ENCODE data around the gene ZNF536.

Gene ZNF536

GRCh38 chr19:30376272-30376671, 4.1 kb downstream of the ZNF536 start:
- H3K4me1 ChIP-seq (ENCODE audit: low read length): no peaks in the 10 kb centered on the region
- H3K9ac ChIP-seq (ENCODE audit: low read length): no peak overlapping the region
- H3K36me3 ChIP-seq (replicated peaks; ENCODE audit: low read depth, low read length): no peaks in the 10 kb centered on the region
- no peaks in the 10 kb centered on the region for H3K79me2 ChIP-seq (ENCODE audit: low read length)
- no peaks in the 10 kb centered on the region for H4K20me1 ChIP-seq (ENCODE audit: insufficient read depth, low read length)
- H3K27ac ChIP-seq (ENCODE audit: low read length): no peak overlapping the region
- no peak overlapping the region for H2AFZ ChIP-seq (ENCODE audit: low read depth, low read length)
- no peak overlapping the region for H3K4me2 ChIP-seq (ENCODE audit: low read length)
- H3K27me3 ChIP-seq (ENCODE audit: low read depth, low read length): no peaks in the 10 kb centered on the region
- no peak overlapping the region for H3K4me3 ChIP-seq (ENCODE audit: low read length)
- TF ChIP-seq CTCF (IDR thresholded peaks at IDR 0.05; ENCODE audit: low read depth, low read length): no peak
- H3K9me3 ChIP-seq (ENCODE audit: insufficient read depth, low read length): no peaks in the 10 kb centered on the region

- no peaks in the 10 kb centered on the region for H4K20me1 ChIP-seq (ENCODE audit: insufficient read depth, low read length)
- 0 out of 2 replicates have a peak, but pooled peaks cover under 1% of the 10 kb centered on the region for H3K27me3 ChIP-seq (ENCODE audit: low read depth, low read length)
- no peaks in the 10 kb centered on the region for H3K9me3 ChIP-seq (ENCODE audit: insufficient read depth, low read length)
- H3K4me2 ChIP-seq (ENCODE audit: low read length): no peak overlapping the region
- H3K9ac ChIP-seq (ENCODE audit: low read length): no peak overlapping the region
- H2AFZ ChIP-seq (ENCODE audit: low read depth, low read length): no peak overlapping the region
- no peak for TF ChIP-seq EZH2phosphoT487 (IDR thresholded peaks at IDR 0.05; ENCODE audit: low read depth)
- no peak for TF ChIP-seq CTCF (IDR thresholded peaks at IDR 0.05; ENCODE audit: low read depth, low read length)
- no peaks in the 10 kb centered on the region for H3K4me1 ChIP-seq (ENCODE audit: low read length)
- H3K79me2 ChIP-seq (ENCODE audit: low read length): no peaks in the 10 kb centered on the region
- H3K27ac ChIP-seq (ENCODE audit: low read length): no peak overlapping the region
- no peaks in the 10 kb centered on the region for H3K36me3 ChIP-seq (replicated peaks; ENCODE audit: low read depth, low read length)
- no peak overlapping the region for H3K4me3 ChIP-seq (ENCODE audit: low read length)
These were observed 4.7 kb downstream of the ZNF536 start for GRCh38 chr19:30376826-30377425.

GRCh38 chr19:30378701-30379100, 6.5 kb downstream of the ZNF536 start:
- no peak overlapping the region for H3K4me3 ChIP-seq (ENCODE audit: low read length)
- H3K9ac ChIP-seq (ENCODE audit: low read length): no peak overlapping the region
- no peaks in the 10 kb centered on the region for H3K36me3 ChIP-seq (replicated peaks; ENCODE audit: low read depth, low read length)
- no peaks in the 10 kb centered on the region for H4K20me1 ChIP-seq (ENCODE audit: insufficient read depth, low read length)
- H3K27ac ChIP-seq (ENCODE audit: low read length): no peak overlapping the region
- H3K79me2 ChIP-seq (ENCODE audit: low read length): no peaks in the 10 kb centered on the region
- H3K4me1 ChIP-seq (ENCODE audit: low read length): no peaks in the 10 kb centered on the region
- no peak for TF ChIP-seq EZH2phosphoT487 (IDR thresholded peaks at IDR 0.05; ENCODE audit: low read depth)
- TF ChIP-seq CTCF (IDR thresholded peaks at IDR 0.05; ENCODE audit: low read depth, low read length): no peak
- no peak overlapping the region for H2AFZ ChIP-seq (ENCODE audit: low read depth, low read length)
- H3K9me3 ChIP-seq (ENCODE audit: insufficient read depth, low read length): no peaks in the 10 kb centered on the region
- 0 out of 2 replicates have a peak, but pooled peaks cover 3% of the 10 kb centered on the region for H3K27me3 ChIP-seq (ENCODE audit: low read depth, low read length)
- H3K4me2 ChIP-seq (ENCODE audit: low read length): no peak overlapping the region

GRCh38 chr19:30379841-30380610, 7.8 kb downstream of the ZNF536 start:
- Histone ChIP-seq H3K27me3 (ENCODE audit: low read depth, low read length) (0 out of 2 replicates have a peak, but pooled peaks cover 3% of the 10 kb centered on the region), H2AFZ (ENCODE audit: low read depth, low read length) (no peak overlapping the region), H3K9ac (ENCODE audit: low read length) (no peak overlapping the region), H4K20me1 (ENCODE audit: insufficient read depth, low read length) (no peaks in the 10 kb centered on the region), H3K4me1 (ENCODE audit: low read length) (no peaks in the 10 kb centered on the region), H3K9me3 (ENCODE audit: insufficient read depth, low read length) (no peaks in the 10 kb centered on the region), H3K36me3 (replicated peaks; ENCODE audit: low read depth, low read length) (no peaks in the 10 kb centered on the region), H3K4me2 (ENCODE audit: low read length) (no peak overlapping the region), H3K27ac (ENCODE audit: low read length) (no peak overlapping the region), H3K4me3 (ENCODE audit: low read length) (no peak overlapping the region), H3K79me2 (ENCODE audit: low read length) (no peaks in the 10 kb centered on the region)
- TF ChIP-seq CTCF (IDR thresholded peaks at IDR 0.05; ENCODE audit: low read depth, low read length) (no peak), EZH2phosphoT487 (IDR thresholded peaks at IDR 0.05; ENCODE audit: low read depth) (no peak)

Measured in OCI-LY3 (cell line).